DOHH2 (cell line): Measurements from ENCODE around the gene STX8.

Source experiments
- CTCF ChIP-seq: fragments of 200-600 bp; sonication (generic); IDR thresholded peaks from one replicate; pipeline ENCODE4 v1.5.1; 2014; ENCODE audit warnings: antibody characterized with exemption, mild to moderate bottlenecking, low read depth, low read length; ENCODE audit not compliant: poor library complexity, severe bottlenecking
- EZH2phosphoT487 ChIP-seq: fragments of 200-600 bp; sonication (generic); IDR thresholded peaks from 2 replicates; pipeline ENCODE4 v1.6.1; 2017; ENCODE audit warnings: borderline replicate concordance, mild to moderate bottlenecking, antibody characterized with exemption, low read length, moderate library complexity, mixed read lengths

GRCh38 chr17:9237661-9238301 lies 337.8 kb downstream of the STX8 start:
- TF ChIP-seq CTCF (no peak), EZH2phosphoT487 (no peak)
